GM18526 (cell line): ENCODE data around the gene OTULIN.

Experiments used
- POLR2A ChIP-seq: IDR thresholded peaks from 3 replicates; pipeline ENCODE4 v1.6.1; 2011; ENCODE audit not compliant: insufficient read length; ENCODE audit errors: extremely low read depth

The OTULIN gene

GRCh38 chr5:14701556-14701955, 37.0 kb downstream of the OTULIN start:
- no peak for TF ChIP-seq POLR2A

GRCh38 chr5:14702238-14702839, 37.8 kb downstream of the OTULIN start:
- TF ChIP-seq POLR2A: no peak

DNA sequence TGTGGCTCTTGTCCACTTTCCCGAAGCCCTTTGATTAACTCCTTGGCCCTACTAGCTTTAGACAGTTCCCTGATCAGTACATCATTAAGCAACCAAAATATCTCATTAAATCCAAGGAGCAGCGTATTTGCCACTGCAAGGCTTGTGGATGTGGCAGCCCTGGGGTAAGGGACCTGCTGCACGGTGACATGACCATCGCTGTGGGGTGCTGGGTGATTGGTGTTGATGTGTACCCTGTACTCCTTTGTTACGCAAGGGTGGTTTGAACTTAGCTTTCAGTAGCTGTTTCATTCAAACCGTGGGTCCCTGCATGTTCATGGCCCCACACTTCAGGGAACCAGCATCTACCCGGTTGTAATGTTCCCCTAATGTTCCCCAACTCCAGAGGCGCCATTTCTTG, 41.0 kb downstream of the OTULIN start:
- no peak for TF ChIP-seq POLR2A

- TF ChIP-seq POLR2A: no peak
Measured at GRCh38 chr5:14706615-14707021, 42.1 kb downstream of the OTULIN start.

GRCh38 chr5:14707811-14708390, 43.4 kb downstream of the OTULIN start:
- TF ChIP-seq POLR2A: no peak

- no peak for TF ChIP-seq POLR2A
Measured at GRCh38 chr5:14708551-14708950, 44.0 kb downstream of the OTULIN start.

- TF ChIP-seq POLR2A: no peak
Measured at GRCh38 chr5:14710313-14710994, 45.9 kb downstream of the OTULIN start.

- no peak for TF ChIP-seq POLR2A
Measured at GRCh38 chr5:14712131-14712530, 47.6 kb downstream of the OTULIN start.

- TF ChIP-seq POLR2A: no peak
Measured at GRCh38 chr5:14712666-14713065, 48.1 kb downstream of the OTULIN start.

DNA sequence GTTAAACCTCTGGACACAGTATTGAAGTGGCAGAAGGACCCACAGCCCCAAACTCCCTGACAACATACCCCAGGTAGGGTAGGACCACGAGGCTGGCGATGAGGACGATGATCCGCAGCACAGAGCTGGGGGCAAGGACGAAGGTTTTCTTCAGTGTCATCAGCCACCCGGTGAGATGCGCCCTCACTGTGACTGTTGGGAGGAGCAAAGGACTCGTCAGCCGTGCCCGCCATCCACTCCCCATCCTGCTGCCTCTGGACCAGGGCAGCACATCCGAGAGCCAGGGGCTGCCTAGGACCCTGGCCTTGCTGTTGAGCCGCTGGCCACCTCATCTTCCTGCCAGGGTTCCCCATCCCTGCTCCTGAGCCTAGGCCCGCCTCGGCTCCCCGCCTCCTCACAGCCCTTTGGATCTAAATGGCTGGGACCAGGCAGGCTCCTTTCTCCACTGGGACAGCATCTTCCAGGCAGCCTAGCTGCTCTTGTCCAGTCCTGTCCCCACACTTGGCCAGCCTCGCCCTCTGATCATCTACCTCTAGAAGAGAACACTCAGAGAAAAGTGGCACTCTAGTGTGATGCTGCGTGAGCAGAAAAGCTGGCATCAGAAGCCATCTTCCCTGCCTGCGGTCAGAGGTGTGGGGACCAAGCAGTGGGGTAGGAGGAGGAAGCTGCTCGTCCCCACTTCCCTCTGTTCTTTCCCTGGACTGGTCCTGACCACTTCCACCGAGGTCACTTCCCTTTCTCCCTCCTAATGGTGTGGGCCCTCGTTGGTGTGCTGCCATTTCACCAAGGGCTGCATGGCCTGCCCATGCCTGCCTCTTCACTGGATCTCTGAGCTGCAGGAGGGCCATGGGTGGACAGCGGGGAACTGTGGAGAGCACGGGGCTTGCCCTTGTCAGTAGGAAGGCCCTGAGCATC, 49.2 kb downstream of the OTULIN start:
- TF ChIP-seq POLR2A: no peak

DNA sequence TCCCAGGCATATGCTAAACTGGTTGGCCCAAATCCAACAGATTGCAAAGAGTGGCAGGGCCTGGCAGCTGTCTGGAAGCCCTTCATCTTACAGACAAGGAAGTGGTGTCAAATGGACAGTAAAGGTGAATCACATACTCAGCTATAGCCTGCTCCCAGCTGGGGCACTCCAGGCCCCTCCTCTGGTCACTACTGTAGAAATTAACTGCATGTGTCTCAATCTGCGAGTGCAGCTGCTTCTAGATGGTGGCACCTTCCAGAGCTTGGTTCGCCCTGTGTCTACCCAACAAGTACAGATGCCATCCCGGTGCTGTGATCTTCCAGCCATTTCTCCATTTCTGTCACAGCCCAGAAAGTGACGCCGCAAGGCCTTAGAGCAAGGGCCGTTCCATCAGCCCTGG, 50.2 kb downstream of the OTULIN start:
- no peak for TF ChIP-seq POLR2A

DNA sequence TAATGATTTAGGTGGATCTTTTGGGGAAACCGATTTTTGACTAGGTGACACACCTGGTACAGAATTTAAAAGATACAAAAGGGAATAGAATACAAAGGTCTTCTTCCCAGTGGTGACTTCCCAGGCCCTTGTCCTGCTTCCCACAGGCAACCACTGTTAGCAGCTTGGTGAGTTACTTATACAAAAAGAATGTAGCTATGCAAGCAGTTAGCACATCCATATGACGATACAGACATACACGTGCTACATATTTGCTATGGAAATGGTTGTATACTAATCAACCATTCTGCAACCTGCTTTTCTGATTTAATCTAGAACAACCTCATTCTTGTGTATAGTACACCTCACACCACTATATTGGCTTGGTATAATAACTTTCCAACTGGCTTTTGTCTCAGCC, 51.0 kb downstream of the OTULIN start:
- TF ChIP-seq POLR2A: no peak

DNA sequence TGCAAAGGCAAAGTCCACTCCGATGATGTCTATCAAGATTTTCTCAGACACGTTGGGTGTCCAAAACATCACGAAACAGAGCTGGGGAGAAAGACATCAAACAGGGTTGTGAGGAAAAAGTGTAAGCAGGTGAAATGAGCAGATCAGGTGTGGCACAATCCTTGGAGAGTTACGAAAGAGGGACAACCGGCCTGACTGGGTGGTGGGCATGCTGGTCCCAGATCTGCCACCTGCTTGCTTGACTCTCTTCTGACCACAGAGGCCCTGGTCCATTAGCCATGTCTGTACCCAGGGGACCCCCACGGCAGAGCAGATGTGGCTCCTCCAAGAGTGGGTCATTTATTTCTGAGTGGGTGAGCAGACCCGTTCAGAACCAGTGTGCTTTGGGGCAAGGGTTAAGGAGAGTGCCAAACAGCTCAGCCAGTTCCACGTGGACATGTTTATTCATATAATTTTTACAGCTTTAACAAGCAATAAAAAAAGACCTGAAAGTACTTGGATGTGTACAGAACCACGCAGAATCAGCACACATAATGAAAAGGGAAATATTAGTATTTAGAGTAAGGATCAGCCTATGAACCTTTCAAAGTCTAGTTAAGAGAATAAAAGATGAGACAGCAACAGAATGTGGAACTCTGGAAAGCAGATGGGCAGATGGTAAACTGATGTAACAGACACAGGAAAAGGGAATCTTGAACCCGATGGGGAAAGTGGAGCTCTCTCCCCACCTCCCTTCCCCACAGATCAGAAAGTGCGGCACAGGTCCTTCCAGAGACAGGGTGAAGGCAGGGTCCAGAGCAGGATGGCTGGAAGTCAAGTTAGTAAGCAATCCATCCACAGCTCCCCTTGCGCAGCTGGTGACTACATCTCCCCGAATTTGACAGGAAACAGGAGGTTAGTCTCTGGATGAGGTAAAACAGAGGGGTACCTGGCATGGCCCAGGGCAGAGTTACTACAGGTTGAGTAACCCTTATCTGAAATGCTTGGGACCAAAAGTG, 52.5 kb downstream of the OTULIN start:
- no peak for TF ChIP-seq POLR2A

- TF ChIP-seq POLR2A: no peak
Measured at GRCh38 chr5:14718778-14719177, 54.3 kb downstream of the OTULIN start.
